Hepatocyte (in vitro differentiated cells): ENCODE data around the gene UBL5.

Experiments used
- CTCF ChIP-seq: fragments of 200-600 bp; sonication (generic); IDR thresholded peaks from 2 replicates; pipeline ENCODE4 v1.5.1; 2016; ENCODE audit warnings: antibody characterized with exemption, mild to moderate bottlenecking; ENCODE audit not compliant: poor library complexity
- EZH2 ChIP-seq: fragments of 200-600 bp; sonication (generic); IDR thresholded peaks from 2 replicates; pipeline ENCODE4 v1.6.1; 2016; ENCODE audit warnings: antibody characterized with exemption, mild to moderate bottlenecking, borderline replicate concordance
- EZH2phosphoT487 ChIP-seq: fragments of 200-600 bp; sonication (generic); IDR thresholded peaks from one replicate; pipeline ENCODE4 v1.6.1; 2018; ENCODE audit warnings: antibody characterized with exemption, mild to moderate bottlenecking, low read depth, moderate library complexity; ENCODE audit not compliant: unreplicated experiment, severe bottlenecking

GRCh38 chr19:9862938-9863337 lies 35.2 kb downstream of the UBL5 start:
- TF ChIP-seq CTCF (no peak), EZH2 (no peak), EZH2phosphoT487 (no peak)
